ENCODE data around the gene HECW1.
"Not testable (repeated sequence)": the region's sequence is repeated elsewhere in the genome, so short reads cannot be mapped to it uniquely, and the experiment has no call there.

Gene HECW1

DNA sequence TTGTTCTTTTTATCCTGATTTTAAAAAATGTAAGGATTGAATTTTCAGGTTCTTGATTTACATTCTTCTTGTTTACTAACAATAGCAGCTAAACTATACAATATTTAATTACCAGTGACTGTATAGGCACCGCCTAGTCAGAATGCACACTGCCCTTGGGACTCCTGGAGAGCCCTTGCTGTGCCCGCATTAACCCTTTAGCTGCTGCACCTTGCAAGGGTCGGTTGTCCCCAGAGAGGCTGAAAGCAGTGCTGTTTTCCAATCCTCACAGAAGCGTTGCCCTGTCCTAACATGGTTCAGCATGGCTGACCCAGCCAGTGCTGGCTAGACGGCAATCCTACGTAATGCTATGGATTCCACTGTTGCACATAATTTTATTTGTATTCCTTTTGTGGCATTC lies 102.6 kb downstream of the HECW1 start:
- H3K4me3 ChIP-seq (ENCODE audit: low read length) = no peak overlapping the region

DNA sequence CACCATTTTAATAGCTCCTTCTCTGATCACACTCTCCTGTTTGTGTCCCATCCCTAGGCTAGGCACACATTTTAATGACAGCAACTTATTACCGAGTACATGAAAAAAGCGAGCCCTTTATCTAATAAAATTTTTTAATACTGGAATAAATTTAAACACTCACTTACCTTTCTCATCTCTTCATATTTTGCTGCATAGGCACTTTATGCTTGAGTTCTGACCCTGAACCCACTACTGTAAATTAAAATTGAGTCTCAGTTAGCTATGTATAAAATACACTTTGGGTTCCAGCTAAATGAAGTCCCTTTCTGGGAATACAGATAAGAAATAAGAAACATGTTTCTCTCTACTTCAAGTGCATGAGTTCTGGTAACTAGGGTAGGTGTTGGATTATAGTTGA lies 104.6 kb downstream of the HECW1 start:
- no peaks in the 10 kb centered on the region for H3K27me3 ChIP-seq (ENCODE audit: control insufficient read depth, insufficient read depth, low read length)
- no peaks in the 10 kb centered on the region for H3K9me3 ChIP-seq (ENCODE audit: control insufficient read depth, low read depth, low read length)
- no peak overlapping the region for H3K4me3 ChIP-seq (ENCODE audit: low read length)
- H3K27ac ChIP-seq (ENCODE audit: low read length) = no peak overlapping the region
- H3K36me3 ChIP-seq (ENCODE audit: control insufficient read depth, low read depth, low read length) = no peaks in the 10 kb centered on the region
- no peak overlapping the region for H3K9ac ChIP-seq (ENCODE audit: low read length)
- peaks cover 8% of the 10 kb centered on the region for H3K4me1 ChIP-seq (ENCODE audit: control insufficient read depth, low read depth, low read length)

More for the DNA sequence above, 102.6 kb downstream of the HECW1 start:
- Histone ChIP-seq H3K27me3 (ENCODE audit: control insufficient read depth, insufficient read depth, low read length) (no peaks in the 10 kb centered on the region), H3K9me3 (ENCODE audit: control insufficient read depth, low read depth, low read length) (no peaks in the 10 kb centered on the region), H3K36me3 (ENCODE audit: control insufficient read depth, low read depth, low read length) (no peaks in the 10 kb centered on the region), H3K27ac (ENCODE audit: low read length) (no peak overlapping the region), H3K4me1 (ENCODE audit: control insufficient read depth, low read depth, low read length) (peaks cover 18% of the 10 kb centered on the region), H3K9ac (ENCODE audit: low read length) (no peak overlapping the region)

DNA sequence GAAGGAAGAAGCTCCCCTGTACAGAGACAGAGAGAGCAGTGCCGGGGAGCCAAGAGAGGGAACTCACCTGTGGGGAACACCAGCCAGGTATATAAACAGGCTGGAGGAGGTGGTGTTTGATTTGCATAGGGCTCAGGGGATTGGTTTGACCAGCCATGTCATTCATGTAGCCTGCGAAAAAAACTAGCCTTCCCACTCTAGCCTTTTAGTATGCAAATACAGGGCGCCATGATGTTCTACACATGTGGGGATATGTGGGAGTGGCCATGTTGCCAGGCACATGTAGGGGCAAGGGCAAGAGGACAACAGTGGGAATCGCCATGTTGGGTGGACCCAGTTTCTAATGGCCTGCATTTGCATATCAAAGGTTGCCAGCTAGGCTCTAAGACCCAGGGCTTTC lies 106.5 kb downstream of the HECW1 start:
- H3K4me3 ChIP-seq (ENCODE audit: low read length); H3K27me3 ChIP-seq (ENCODE audit: control insufficient read depth, insufficient read depth, low read length); H3K9me3 ChIP-seq (ENCODE audit: control insufficient read depth, low read depth, low read length); H3K9ac ChIP-seq (ENCODE audit: low read length); H3K27ac ChIP-seq (ENCODE audit: low read length); H3K4me1 ChIP-seq (ENCODE audit: control insufficient read depth, low read depth, low read length); H3K36me3 ChIP-seq (ENCODE audit: control insufficient read depth, low read depth, low read length): not testable (repeated sequence)

DNA sequence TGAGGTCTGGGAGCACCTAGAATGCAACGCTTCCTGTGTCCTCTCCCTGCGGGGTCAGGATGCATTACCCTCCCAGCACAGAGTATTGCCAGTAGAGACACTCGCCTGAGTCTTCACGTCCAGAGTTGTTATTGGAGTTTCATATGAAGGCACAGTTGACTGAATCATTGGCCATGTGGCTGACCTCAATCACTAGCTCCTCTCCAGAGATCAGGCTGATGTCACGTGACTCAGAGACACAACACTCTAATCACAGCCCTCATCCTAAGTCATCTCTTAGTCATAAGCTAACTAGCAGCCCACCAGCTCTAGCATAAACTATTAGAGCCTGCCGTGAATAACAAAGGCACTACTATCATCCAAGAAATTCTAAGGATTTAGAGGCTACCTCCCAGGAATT lies 107.8 kb downstream of the HECW1 start:
- Histone ChIP-seq H3K4me1 (ENCODE audit: control insufficient read depth, low read depth, low read length) (no peaks in the 10 kb centered on the region), H3K9me3 (ENCODE audit: control insufficient read depth, low read depth, low read length) (no peaks in the 10 kb centered on the region), H3K36me3 (ENCODE audit: control insufficient read depth, low read depth, low read length) (no peaks in the 10 kb centered on the region), H3K4me3 (ENCODE audit: low read length) (no peak overlapping the region), H3K9ac (ENCODE audit: low read length) (no peak overlapping the region), H3K27ac (ENCODE audit: low read length) (no peak overlapping the region), H3K27me3 (ENCODE audit: control insufficient read depth, insufficient read depth, low read length) (no peaks in the 10 kb centered on the region)

DNA sequence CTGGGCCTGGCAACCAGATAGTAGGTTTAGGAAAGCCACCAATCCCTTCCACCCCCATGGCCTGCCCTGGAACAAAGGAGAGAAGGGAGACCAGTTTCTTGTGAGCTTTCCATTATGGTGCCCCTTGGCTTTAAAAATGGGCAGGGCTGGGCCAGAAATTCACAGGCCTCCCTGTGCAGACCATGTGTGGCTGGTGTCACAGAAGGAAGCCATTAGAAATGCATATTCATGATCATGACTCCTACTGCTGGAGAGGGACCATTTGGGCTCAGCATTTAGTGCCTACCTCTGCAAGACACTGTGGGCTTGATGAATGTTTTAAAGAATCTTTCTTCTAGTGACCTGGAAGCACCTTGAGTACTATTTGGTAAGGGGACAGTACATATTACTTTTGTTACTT lies 108.3 kb downstream of the HECW1 start:
- no peak overlapping the region for H3K9ac ChIP-seq (ENCODE audit: low read length)
- H3K4me1 ChIP-seq (ENCODE audit: control insufficient read depth, low read depth, low read length) = no peaks in the 10 kb centered on the region
- no peaks in the 10 kb centered on the region for H3K9me3 ChIP-seq (ENCODE audit: control insufficient read depth, low read depth, low read length)
- H3K36me3 ChIP-seq (ENCODE audit: control insufficient read depth, low read depth, low read length) = no peaks in the 10 kb centered on the region
- no peaks in the 10 kb centered on the region for H3K27me3 ChIP-seq (ENCODE audit: control insufficient read depth, insufficient read depth, low read length)
- no peak overlapping the region for H3K4me3 ChIP-seq (ENCODE audit: low read length)
- no peak overlapping the region for H3K27ac ChIP-seq (ENCODE audit: low read length)

DNA sequence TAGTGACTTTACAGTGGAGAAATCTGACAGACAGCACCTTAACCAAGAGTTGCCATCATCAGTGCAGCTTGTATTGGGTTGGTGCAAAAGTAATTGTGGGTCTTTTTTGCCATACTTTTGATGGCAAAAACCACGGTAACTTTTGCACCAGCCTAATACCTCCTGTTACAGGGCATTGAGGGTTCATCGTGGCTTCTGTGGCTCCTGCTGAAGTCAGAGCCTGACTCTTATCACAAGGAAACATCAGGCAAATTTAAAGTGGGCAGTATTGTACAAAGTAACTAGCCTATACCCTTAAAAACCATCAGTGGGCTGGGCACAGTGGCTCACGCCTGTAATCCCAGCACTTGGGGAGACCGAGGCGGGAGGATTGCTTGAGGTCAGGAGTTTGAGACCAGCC lies 117.4 kb downstream of the HECW1 start:
- no peaks in the 10 kb centered on the region for H3K36me3 ChIP-seq (ENCODE audit: control insufficient read depth, low read depth, low read length)
- no peaks in the 10 kb centered on the region for H3K27me3 ChIP-seq (ENCODE audit: control insufficient read depth, insufficient read depth, low read length)
- no peak overlapping the region for H3K27ac ChIP-seq (ENCODE audit: low read length)
- no peaks in the 10 kb centered on the region for H3K4me1 ChIP-seq (ENCODE audit: control insufficient read depth, low read depth, low read length)
- H3K4me3 ChIP-seq (ENCODE audit: low read length) = no peak overlapping the region
- H3K9ac ChIP-seq (ENCODE audit: low read length) = no peak overlapping the region
- H3K9me3 ChIP-seq (ENCODE audit: control insufficient read depth, low read depth, low read length) = no peaks in the 10 kb centered on the region

DNA sequence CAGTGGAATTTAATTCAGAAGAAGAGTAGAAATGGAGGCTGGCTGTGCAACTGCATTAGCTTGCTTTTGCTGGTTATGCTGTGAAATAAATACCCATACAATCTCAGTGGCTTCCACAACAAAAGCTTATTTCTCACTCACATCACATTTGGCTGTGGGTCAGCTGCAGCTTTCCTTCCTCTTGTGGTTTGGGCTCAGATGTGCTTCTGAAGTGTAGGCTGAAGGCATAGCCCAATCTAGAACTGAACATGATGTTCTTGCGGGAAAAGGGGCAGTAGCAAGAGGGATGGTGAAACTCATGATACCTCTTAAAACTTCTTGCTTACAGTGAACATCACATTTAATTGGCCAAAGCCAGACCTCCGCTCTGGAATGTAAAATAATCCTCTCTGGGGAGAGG lies 119.9 kb downstream of the HECW1 start:
- no peak overlapping the region for H3K27ac ChIP-seq (ENCODE audit: low read length)
- no peaks in the 10 kb centered on the region for H3K36me3 ChIP-seq (ENCODE audit: control insufficient read depth, low read depth, low read length)
- no peak overlapping the region for H3K4me3 ChIP-seq (ENCODE audit: low read length)
- no peaks in the 10 kb centered on the region for H3K9me3 ChIP-seq (ENCODE audit: control insufficient read depth, low read depth, low read length)
- peaks cover 12% of the 10 kb centered on the region for H3K4me1 ChIP-seq (ENCODE audit: control insufficient read depth, low read depth, low read length)
- no peaks in the 10 kb centered on the region for H3K27me3 ChIP-seq (ENCODE audit: control insufficient read depth, insufficient read depth, low read length)
- H3K9ac ChIP-seq (ENCODE audit: low read length) = no peak overlapping the region

DNA sequence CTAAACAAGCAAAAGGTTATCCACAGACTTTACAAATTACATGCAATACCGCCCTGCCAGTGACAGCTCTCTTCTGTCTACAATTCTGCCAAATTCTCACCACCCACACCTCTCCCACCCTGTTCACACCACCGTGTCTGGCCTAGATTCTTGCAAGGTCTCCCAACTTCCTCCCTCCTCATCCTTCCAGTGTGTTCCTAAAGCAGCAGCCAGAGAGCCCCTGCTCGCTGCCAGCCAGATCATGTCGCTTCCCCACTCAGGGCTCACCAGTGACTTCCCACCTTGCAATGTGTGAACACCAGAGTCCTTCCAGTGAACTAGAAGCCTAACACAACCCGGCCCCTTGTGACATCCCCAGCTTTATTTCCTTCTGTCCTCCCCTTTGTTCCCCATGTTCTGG lies 121.6 kb downstream of the HECW1 start:
- H3K36me3 ChIP-seq (ENCODE audit: control insufficient read depth, low read depth, low read length) = no peaks in the 10 kb centered on the region
- H3K4me1 ChIP-seq (ENCODE audit: control insufficient read depth, low read depth, low read length) = peaks cover 18% of the 10 kb centered on the region
- no peak overlapping the region for H3K27ac ChIP-seq (ENCODE audit: low read length)
- H3K27me3 ChIP-seq (ENCODE audit: control insufficient read depth, insufficient read depth, low read length) = no peaks in the 10 kb centered on the region
- no peak overlapping the region for H3K9ac ChIP-seq (ENCODE audit: low read length)
- H3K9me3 ChIP-seq (ENCODE audit: control insufficient read depth, low read depth, low read length) = no peaks in the 10 kb centered on the region
- H3K4me3 ChIP-seq (ENCODE audit: low read length) = no peak overlapping the region

DNA sequence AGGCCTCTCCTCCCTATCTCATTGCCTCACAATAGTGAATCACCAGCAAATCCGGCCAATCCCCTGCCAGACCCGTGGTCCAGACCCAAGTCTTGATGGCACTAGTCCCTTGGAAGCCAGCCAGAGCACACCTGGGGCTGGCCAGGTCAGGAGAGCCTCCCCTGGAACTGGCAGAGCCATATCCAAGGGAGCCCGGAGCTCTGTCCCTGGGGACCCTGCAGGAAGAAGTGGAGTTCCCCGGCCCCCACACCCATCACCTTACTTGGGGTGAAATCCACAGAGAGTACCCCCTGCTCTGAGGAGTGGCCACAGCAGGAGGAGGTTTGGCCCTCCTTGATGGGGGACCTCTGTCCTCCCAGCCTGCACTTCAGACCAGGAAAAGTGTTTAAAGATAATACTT lies 122.5 kb downstream of the HECW1 start:
- Histone ChIP-seq H3K36me3 (ENCODE audit: control insufficient read depth, low read depth, low read length) (no peaks in the 10 kb centered on the region), H3K9ac (ENCODE audit: low read length) (no peak overlapping the region), H3K4me3 (ENCODE audit: low read length) (no peak overlapping the region), H3K4me1 (ENCODE audit: control insufficient read depth, low read depth, low read length) (peaks cover 18% of the 10 kb centered on the region), H3K27me3 (ENCODE audit: control insufficient read depth, insufficient read depth, low read length) (no peaks in the 10 kb centered on the region), H3K9me3 (ENCODE audit: control insufficient read depth, low read depth, low read length) (no peaks in the 10 kb centered on the region), H3K27ac (ENCODE audit: low read length) (no peak overlapping the region)

DNA sequence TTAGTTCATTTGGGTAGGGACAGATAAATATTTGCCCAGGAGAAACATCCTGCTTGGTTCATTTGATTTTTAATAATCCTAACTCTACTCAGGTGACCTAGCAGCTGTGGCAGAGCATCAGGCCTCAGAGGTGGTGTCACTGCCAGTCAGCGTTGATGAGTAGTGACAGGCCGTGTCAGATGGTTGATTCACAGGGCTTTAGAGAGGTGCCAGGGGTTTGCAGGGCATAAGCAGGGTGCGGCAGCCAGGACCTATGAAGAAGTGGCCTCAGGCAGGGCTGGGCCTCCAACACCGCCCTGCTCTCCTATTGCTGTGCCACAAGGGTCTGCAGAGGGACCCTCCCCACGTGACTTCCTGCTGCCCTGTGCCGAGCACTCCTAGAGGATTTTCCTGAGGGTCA lies 128.1 kb downstream of the HECW1 start:
- H3K9me3 ChIP-seq (ENCODE audit: control insufficient read depth, low read depth, low read length) = no peaks in the 10 kb centered on the region
- H3K4me3 ChIP-seq (ENCODE audit: low read length) = no peak overlapping the region
- peaks cover 18% of the 10 kb centered on the region for H3K4me1 ChIP-seq (ENCODE audit: control insufficient read depth, low read depth, low read length)
- H3K27ac ChIP-seq (ENCODE audit: low read length) = no peak overlapping the region
- H3K27me3 ChIP-seq (ENCODE audit: control insufficient read depth, insufficient read depth, low read length) = no peaks in the 10 kb centered on the region
- no peaks in the 10 kb centered on the region for H3K36me3 ChIP-seq (ENCODE audit: control insufficient read depth, low read depth, low read length)
- H3K9ac ChIP-seq (ENCODE audit: low read length) = no peak overlapping the region

DNA sequence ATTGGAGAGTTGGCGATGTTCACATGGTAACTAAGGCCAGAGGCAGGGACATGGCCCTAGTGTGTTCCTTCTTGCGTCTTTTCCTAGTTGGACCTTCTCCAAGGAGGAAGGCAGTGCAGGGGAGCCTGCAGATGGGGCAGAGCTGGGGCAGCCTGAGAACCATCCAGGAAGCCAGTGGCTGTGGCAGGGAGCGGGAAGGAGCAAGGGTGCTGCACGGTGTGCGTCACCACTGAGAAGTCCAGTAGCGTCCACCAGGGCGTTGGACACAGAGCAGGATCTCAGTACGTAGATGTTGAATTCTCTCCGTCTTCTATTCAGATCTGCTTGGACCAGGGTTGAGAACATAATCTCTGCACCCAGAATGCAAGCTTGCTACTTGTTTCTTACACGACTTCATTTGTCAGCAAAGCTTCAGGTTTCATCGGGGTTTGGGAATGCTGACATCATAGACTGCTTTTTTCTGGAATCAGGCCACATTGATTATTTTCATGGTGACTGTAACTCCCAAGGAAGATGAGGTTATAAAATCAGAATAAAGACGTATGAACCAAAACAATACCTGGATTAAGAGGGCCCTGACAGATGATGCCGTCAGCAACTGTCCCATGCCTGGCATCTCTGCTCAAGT lies 130.3 kb downstream of the HECW1 start:
- H3K9me3 ChIP-seq (ENCODE audit: control insufficient read depth, low read depth, low read length) = no peaks in the 10 kb centered on the region
- peaks cover 2% of the 10 kb centered on the region for H3K4me1 ChIP-seq (ENCODE audit: control insufficient read depth, low read depth, low read length)
- H3K27ac ChIP-seq (ENCODE audit: low read length) = no peak overlapping the region
- H3K36me3 ChIP-seq (ENCODE audit: control insufficient read depth, low read depth, low read length) = no peaks in the 10 kb centered on the region
- no peak overlapping the region for H3K9ac ChIP-seq (ENCODE audit: low read length)
- no peaks in the 10 kb centered on the region for H3K27me3 ChIP-seq (ENCODE audit: control insufficient read depth, insufficient read depth, low read length)
- H3K4me3 ChIP-seq (ENCODE audit: low read length) = no peak overlapping the region

DNA sequence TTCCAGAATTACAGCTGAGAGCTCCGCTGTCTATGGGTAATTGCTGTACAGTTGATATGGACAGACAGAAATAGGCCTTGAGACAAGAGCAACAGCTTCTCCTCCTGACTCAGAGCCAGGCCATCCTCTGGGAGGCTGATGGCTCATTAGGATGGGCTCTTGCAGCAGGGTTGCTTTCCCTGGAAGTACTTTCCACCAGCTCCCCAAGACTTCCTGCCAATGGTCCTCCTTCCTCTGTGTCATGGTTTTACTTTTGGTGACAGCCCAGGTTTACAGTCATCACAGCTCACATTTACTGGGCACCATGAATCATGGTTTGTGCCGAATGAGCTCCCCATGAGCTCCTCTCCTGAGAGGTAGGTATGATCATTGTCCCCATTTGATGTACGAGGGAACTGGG lies 131.8 kb downstream of the HECW1 start:
- Histone ChIP-seq H3K27ac (ENCODE audit: low read length) (no peak overlapping the region), H3K27me3 (ENCODE audit: control insufficient read depth, insufficient read depth, low read length) (no peaks in the 10 kb centered on the region), H3K4me1 (ENCODE audit: control insufficient read depth, low read depth, low read length) (no peaks in the 10 kb centered on the region), H3K9ac (ENCODE audit: low read length) (no peak overlapping the region), H3K9me3 (ENCODE audit: control insufficient read depth, low read depth, low read length) (no peaks in the 10 kb centered on the region), H3K36me3 (ENCODE audit: control insufficient read depth, low read depth, low read length) (no peaks in the 10 kb centered on the region), H3K4me3 (ENCODE audit: low read length) (no peak overlapping the region)

All from iPS-18a (cell line).